Hepatocyte (in vitro differentiated cells): ENCODE data around the gene SH2D1A.

Source experiments
- CTCF ChIP-seq: fragments of 200-600 bp; sonication (generic); IDR thresholded peaks from 2 replicates; pipeline ENCODE4 v1.5.1; 2016; ENCODE audit warnings: antibody characterized with exemption, mild to moderate bottlenecking; ENCODE audit not compliant: poor library complexity
- EZH2 ChIP-seq: fragments of 200-600 bp; sonication (generic); IDR thresholded peaks from 2 replicates; pipeline ENCODE4 v1.6.1; 2016; ENCODE audit warnings: antibody characterized with exemption, mild to moderate bottlenecking, borderline replicate concordance

GRCh38 chrX:124332481-124333424, 13.6 kb upstream of the SH2D1A start, which contains the start of gene TEX13D:
- TF ChIP-seq CTCF: no peak
- TF ChIP-seq EZH2: no peak
